Measurements from ENCODE around the gene RCSD1.
A peak's percentile ranks its signal among the peaks of the same experiment; 100 is the strongest.

Gene RCSD1

DNA sequence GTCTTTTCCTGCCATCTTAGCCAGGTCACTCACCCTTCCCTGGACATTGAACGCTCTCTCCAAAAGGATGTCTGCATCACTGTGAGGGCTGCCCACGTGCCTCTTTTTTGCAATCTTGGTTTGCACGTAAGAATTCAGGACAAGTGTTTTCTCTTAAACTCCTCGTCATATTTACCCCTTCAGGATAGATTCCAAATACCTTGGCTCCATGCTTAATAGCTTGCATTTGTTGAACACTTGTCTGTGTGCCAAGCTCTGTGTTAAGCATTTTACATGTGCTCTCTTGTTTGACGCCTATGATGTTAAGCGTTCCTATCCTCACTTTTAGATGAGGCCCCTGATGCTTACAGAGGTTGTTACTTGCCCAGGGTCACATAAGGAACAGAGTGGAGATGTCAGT, 29.8 kb downstream of the RCSD1 start:
- peaks cover 20% of the 10 kb centered on the region for H3K4me1 ChIP-seq (ENCODE audit: control insufficient read depth, insufficient read depth, low read length)
- no peak overlapping the region for H3K9ac ChIP-seq (ENCODE audit: low read length)
- no peaks in the 10 kb centered on the region for H3K36me3 ChIP-seq (ENCODE audit: control insufficient read depth, insufficient read depth, low read length, severe bottlenecking)
- DNase-seq (ENCODE audit: low read depth), result no peak
- no peaks in the 10 kb centered on the region for H3K27me3 ChIP-seq (replicated peaks; ENCODE audit: control insufficient read depth, insufficient read depth, low read length)
- no peak overlapping the region for H3K4me3 ChIP-seq (ENCODE audit: low read length)
- no peaks in the 10 kb centered on the region for H3K9me3 ChIP-seq (ENCODE audit: control insufficient read depth, low read length)

DNA sequence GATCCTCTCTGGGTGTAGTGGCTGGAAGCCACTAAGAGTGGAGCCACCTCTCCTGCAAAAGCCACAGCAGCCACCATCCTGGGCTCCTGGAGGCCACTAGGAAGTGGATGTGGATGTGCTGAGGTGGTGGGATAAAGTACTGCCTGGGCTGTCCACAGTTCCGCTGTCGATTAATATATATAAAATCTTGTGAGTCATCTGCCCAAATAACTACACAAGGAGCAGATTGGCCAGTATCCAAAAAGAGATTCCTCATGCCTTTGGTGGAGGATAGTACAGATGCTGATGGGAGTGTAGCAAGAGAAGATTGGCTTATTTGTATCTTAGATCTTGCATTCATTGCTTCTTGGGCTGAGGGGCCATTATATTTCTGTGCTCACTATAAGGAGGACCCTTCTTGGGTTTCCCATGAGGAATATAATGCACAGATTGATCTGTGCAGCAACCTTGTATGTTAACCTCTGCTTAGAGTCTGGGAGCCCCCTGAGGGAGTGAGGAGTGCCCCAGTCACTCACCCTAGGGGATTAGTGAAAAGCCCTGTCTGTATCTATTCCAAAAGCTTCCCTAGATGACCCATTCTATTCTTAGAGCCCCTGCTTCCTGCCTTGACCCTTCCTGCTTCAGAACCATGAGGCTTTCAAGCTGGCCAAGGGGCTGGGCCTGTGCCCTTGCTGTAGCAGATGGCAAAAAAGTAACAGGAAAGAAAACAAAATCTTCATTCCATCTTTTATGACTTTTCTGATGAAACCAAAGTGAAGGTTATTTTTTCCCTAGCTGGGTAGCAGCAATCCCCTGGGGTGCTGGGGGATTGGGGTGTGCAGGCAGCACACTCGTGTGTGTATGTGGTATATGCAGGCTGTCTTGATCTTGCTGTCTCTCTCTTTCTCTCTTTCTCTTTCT, 31.7 kb downstream of the RCSD1 start:
- Histone ChIP-seq H3K4me1 (ENCODE audit: control insufficient read depth, insufficient read depth, low read length) (peaks cover 28% of the 10 kb centered on the region), H3K9me3 (ENCODE audit: control insufficient read depth, low read length) (no peaks in the 10 kb centered on the region), H3K9ac (ENCODE audit: low read length) (no peak overlapping the region), H3K4me3 (ENCODE audit: low read length) (no peak overlapping the region), H3K27me3 (replicated peaks; ENCODE audit: control insufficient read depth, insufficient read depth, low read length) (no peaks in the 10 kb centered on the region), H3K36me3 (ENCODE audit: control insufficient read depth, insufficient read depth, low read length, severe bottlenecking) (no peaks in the 10 kb centered on the region)
- DNase-seq (ENCODE audit: low read depth), result peak; percentile 85

DNA sequence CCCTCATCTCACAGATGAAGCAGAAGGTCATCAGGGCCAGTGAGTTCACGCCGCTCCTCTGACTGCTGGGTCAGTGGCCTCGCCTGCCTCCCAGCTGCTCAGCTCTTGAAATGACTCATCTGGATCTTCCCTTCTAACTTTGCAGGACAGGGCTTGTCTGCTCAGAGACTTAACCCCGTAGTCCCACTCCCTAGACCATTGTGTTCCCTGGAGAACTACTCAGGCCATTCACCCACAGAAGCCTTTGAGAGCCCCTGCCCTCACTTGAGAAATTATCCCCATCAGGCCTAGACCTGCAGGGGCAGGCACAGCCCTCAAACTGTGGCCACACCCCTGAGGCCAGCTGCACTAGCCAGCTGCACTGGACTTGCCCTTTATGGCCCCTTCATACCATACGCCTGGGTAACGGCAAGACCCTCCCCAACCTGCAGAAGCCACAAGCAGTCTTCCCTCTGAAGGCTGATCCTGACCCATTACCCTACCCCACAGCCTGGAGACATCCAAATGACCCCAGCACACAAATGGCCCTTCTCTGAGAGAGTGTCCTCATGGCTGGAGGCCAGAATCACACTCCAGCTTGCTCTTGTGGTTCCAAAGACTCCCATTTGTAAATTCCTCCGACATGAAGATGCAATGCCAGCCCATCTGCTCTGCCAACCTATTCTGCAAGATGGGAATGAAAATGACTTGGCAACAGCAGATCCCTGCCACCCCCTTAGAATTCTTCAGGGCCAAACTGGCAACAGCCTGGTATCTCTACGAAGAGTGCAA, 33.2 kb downstream of the RCSD1 start:
- H3K9ac ChIP-seq (ENCODE audit: low read length), result no peak overlapping the region
- H3K36me3 ChIP-seq (ENCODE audit: control insufficient read depth, insufficient read depth, low read length, severe bottlenecking), result no peaks in the 10 kb centered on the region
- H3K27me3 ChIP-seq (replicated peaks; ENCODE audit: control insufficient read depth, insufficient read depth, low read length), result no peaks in the 10 kb centered on the region
- H3K9me3 ChIP-seq (ENCODE audit: control insufficient read depth, low read length), result no peaks in the 10 kb centered on the region
- DNase-seq (ENCODE audit: low read depth), result peak; percentile 42
- peaks cover 28% of the 10 kb centered on the region for H3K4me1 ChIP-seq (ENCODE audit: control insufficient read depth, insufficient read depth, low read length)
- H3K4me3 ChIP-seq (ENCODE audit: low read length), result no peak overlapping the region

DNA sequence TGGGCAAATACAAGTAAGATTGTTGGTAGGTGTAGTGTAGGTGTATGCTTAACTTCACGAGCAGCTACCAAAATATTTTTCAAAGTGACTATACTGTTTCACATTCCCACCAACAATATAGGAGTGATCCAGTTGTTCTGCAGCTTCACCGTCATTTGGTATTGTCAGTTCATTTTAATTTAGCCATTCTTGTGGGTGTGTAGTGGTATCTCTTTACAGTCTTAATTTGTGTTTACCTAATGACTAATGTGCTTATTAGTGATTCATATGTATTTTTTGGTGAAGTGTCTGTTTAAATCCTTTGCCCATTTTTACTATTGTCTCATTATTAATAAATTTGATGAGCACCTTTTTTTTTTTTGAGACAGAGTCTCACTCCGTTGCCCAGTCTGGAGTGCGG, 35.4 kb downstream of the RCSD1 start:
- Histone ChIP-seq H3K36me3 (ENCODE audit: control insufficient read depth, insufficient read depth, low read length, severe bottlenecking) (no peaks in the 10 kb centered on the region), H3K4me1 (ENCODE audit: control insufficient read depth, insufficient read depth, low read length) (peaks cover 28% of the 10 kb centered on the region), H3K9ac (ENCODE audit: low read length) (no peak overlapping the region), H3K9me3 (ENCODE audit: control insufficient read depth, low read length) (no peaks in the 10 kb centered on the region), H3K4me3 (ENCODE audit: low read length) (no peak overlapping the region), H3K27me3 (replicated peaks; ENCODE audit: control insufficient read depth, insufficient read depth, low read length) (no peaks in the 10 kb centered on the region)
- no peak for DNase-seq (ENCODE audit: low read depth)

- Histone ChIP-seq H3K36me3 (ENCODE audit: control insufficient read depth, insufficient read depth, low read length, severe bottlenecking) (no peaks in the 10 kb centered on the region), H3K4me3 (ENCODE audit: low read length) (no peak overlapping the region), H3K9me3 (ENCODE audit: control insufficient read depth, low read length) (no peaks in the 10 kb centered on the region), H3K4me1 (ENCODE audit: control insufficient read depth, insufficient read depth, low read length) (peaks cover 28% of the 10 kb centered on the region), H3K9ac (ENCODE audit: low read length) (no peak overlapping the region), H3K27me3 (replicated peaks; ENCODE audit: control insufficient read depth, insufficient read depth, low read length) (no peaks in the 10 kb centered on the region)
- peak; percentile 54 for DNase-seq (ENCODE audit: low read depth)
Observed at GRCh38 chr1:167666416-167666815, 36.4 kb downstream of the RCSD1 start.

DNA sequence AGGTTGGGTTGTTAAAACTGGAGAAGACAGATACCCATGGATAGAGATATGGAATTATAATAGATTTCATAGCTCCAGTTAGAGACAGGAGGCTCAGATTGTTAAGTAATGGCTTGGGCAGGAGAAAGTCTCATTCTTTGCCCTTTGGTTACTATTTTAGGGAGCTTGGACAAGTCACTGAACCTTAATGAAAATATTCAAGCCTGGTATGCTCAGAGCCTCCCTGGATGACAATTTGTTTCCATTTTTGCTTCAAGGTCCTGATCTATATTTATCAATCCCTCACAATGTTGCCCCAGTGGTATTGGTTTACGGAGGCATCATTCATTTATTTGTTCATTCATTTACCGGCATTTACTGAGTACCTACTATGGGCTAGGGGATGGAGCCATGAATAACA, 37.5 kb downstream of the RCSD1 start:
- Histone ChIP-seq H3K36me3 (ENCODE audit: control insufficient read depth, insufficient read depth, low read length, severe bottlenecking) (no peaks in the 10 kb centered on the region), H3K4me1 (ENCODE audit: control insufficient read depth, insufficient read depth, low read length) (peaks cover 18% of the 10 kb centered on the region), H3K27me3 (replicated peaks; ENCODE audit: control insufficient read depth, insufficient read depth, low read length) (no peaks in the 10 kb centered on the region), H3K4me3 (ENCODE audit: low read length) (no peak overlapping the region), H3K9ac (ENCODE audit: low read length) (no peak overlapping the region), H3K9me3 (ENCODE audit: control insufficient read depth, low read length) (no peaks in the 10 kb centered on the region)
- no peak for DNase-seq (ENCODE audit: low read depth)

DNA sequence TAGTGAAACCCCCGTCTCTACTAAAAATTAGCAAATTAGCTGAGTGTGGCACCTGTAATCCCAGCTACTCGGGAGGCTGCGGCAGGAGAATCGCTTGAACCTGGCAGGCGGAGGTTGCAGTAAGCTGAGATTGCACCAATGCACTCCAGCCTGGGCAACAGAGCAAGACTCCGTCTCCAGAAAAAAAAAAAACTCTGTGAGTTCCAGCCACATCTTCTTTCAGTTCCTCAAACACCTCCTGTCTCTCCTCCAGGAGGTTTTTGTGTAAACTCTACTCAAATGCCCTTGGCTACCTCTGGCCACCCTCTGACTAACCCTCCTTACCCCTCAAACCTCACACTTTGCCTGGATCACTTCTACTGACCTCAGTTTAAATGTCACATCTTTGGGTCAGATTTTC, 38.1 kb downstream of the RCSD1 start:
- no peak for DNase-seq (ENCODE audit: low read depth)
- H3K36me3 ChIP-seq (ENCODE audit: control insufficient read depth, insufficient read depth, low read length, severe bottlenecking), result no peaks in the 10 kb centered on the region
- H3K4me3 ChIP-seq (ENCODE audit: low read length), result no peak overlapping the region
- peaks cover 3% of the 10 kb centered on the region for H3K27me3 ChIP-seq (replicated peaks; ENCODE audit: control insufficient read depth, insufficient read depth, low read length)
- H3K4me1 ChIP-seq (ENCODE audit: control insufficient read depth, insufficient read depth, low read length), result peaks cover 12% of the 10 kb centered on the region
- H3K9me3 ChIP-seq (ENCODE audit: control insufficient read depth, low read length), result no peaks in the 10 kb centered on the region
- no peak overlapping the region for H3K9ac ChIP-seq (ENCODE audit: low read length)

GRCh38 chr1:167669209-167670124, 39.4 kb downstream of the RCSD1 start:
- DNase-seq (ENCODE audit: low read depth), result no peak
- Histone ChIP-seq H3K27me3 (replicated peaks; ENCODE audit: control insufficient read depth, insufficient read depth, low read length) (peaks cover 3% of the 10 kb centered on the region), H3K4me1 (ENCODE audit: control insufficient read depth, insufficient read depth, low read length) (peaks cover 8% of the 10 kb centered on the region), H3K4me3 (ENCODE audit: low read length) (no peak overlapping the region), H3K36me3 (ENCODE audit: control insufficient read depth, insufficient read depth, low read length, severe bottlenecking) (no peaks in the 10 kb centered on the region), H3K9ac (ENCODE audit: low read length) (no peak overlapping the region), H3K9me3 (ENCODE audit: control insufficient read depth, low read length) (no peaks in the 10 kb centered on the region)

- Histone ChIP-seq H3K9ac (ENCODE audit: low read length) (no peak overlapping the region), H3K9me3 (ENCODE audit: control insufficient read depth, low read length) (no peaks in the 10 kb centered on the region), H3K4me1 (ENCODE audit: control insufficient read depth, insufficient read depth, low read length) (peaks cover 8% of the 10 kb centered on the region), H3K4me3 (ENCODE audit: low read length) (no peak overlapping the region), H3K36me3 (ENCODE audit: control insufficient read depth, insufficient read depth, low read length, severe bottlenecking) (no peaks in the 10 kb centered on the region), H3K27me3 (replicated peaks; ENCODE audit: control insufficient read depth, insufficient read depth, low read length) (peaks cover 3% of the 10 kb centered on the region)
- DNase-seq (ENCODE audit: low read depth), result no peak
Observed at GRCh38 chr1:167670563-167670962, 40.5 kb downstream of the RCSD1 start.

DNA sequence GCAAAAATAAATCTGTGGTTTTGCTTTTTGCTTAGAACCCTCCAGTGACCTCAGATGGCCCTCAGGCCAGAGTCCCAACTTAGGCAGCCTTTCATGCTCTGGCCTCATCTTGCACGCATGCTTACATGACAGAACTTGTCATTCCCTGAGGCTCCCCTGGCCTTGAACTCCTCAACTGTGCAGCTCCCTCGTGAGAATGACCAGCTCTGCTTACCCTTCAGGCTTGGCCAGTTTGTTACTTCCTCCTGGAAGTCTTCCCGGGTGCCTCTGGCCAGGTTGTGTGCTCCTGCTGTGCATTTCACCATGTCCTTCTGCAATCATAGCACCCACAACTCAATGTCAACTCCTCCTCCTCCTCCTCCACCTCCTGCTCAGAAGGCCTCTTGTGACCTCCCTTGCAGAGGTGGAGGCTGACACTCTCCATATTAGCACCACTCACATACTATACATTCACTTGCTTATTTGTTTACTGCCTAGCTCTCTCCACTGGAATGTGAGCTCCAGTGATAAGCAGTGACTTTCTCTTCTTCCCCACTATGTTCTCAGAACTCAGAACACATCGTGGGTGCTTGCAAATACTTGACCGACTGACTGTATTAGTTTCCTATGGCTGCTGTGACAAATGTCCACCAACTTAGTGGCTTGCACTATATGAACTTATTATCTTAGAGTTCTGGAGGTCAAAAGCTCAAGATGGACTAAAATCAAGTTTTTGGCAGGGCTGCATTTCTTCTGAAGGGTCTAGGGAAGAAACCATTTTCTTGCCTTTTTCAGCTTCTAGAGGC, 41.9 kb downstream of the RCSD1 start:
- no peaks in the 10 kb centered on the region for H3K9me3 ChIP-seq (ENCODE audit: control insufficient read depth, low read length)
- no peak overlapping the region for H3K9ac ChIP-seq (ENCODE audit: low read length)
- no peaks in the 10 kb centered on the region for H3K4me1 ChIP-seq (ENCODE audit: control insufficient read depth, insufficient read depth, low read length)
- no peak for DNase-seq (ENCODE audit: low read depth)
- H3K27me3 ChIP-seq (replicated peaks; ENCODE audit: control insufficient read depth, insufficient read depth, low read length), result peaks cover 3% of the 10 kb centered on the region
- H3K4me3 ChIP-seq (ENCODE audit: low read length), result no peak overlapping the region
- no peaks in the 10 kb centered on the region for H3K36me3 ChIP-seq (ENCODE audit: control insufficient read depth, insufficient read depth, low read length, severe bottlenecking)
